ENCODE measurements around the gene MOV10. TPM values are rescaled to one million over a fixed set of nuclear protein-coding genes. Genes with fewer than 3 reads are reported as not detected.

Gene MOV10
- total and polyA plus RNA-seq, 2 donors (not counting 1 experiment from before 2014, with no cell fraction given), result 31.0 to 46.2 TPM

GRCh38 chr1:112666946-112667345 lies 7.5 kb upstream of the MOV10 start:
- no peak for ATAC-seq (ENCODE audit: low read depth)
- Mint-ChIP-seq H3K27ac (peak overlapping the region; percentile 37), H3K27me3 (no peaks in the 10 kb centered on the region), H3K9me3 (ENCODE audit: insufficient read depth) (no peaks in the 10 kb centered on the region), H3K4me1 (peaks cover 9% of the 10 kb centered on the region), H3K4me3 (no peak overlapping the region)
- Histone ChIP-seq H3K4me3 (ENCODE audit: control extremely low read depth in 1 of 5, extremely low read depth in 1 of 5, insufficient read depth in 1 of 5, low read depth in 2 of 5, low read length in 4 of 5) (no peak overlapping the region), H3K27ac (ENCODE audit: low read length in 2 of 2) (peak overlapping the region in 1 of 2 donors; percentile 5), H3K79me2 (ENCODE audit: control insufficient read depth, insufficient read depth, low read length) (no peaks in the 10 kb centered on the region), H3K4me2 (replicated peaks; ENCODE audit: low read depth, low read length, poor library complexity, severe bottlenecking) (no peak overlapping the region), H3K27me3 (replicated peaks in 1 of 4; ENCODE audit: control extremely low read depth in 1 of 4, control insufficient read depth in 3 of 4, insufficient read depth in 4 of 4, low read length in 3 of 4) (no peaks in the 10 kb centered on the region), H3K36me3 (replicated peaks in 1 of 2; ENCODE audit: control extremely low read depth in 1 of 2, control insufficient read depth in 1 of 2, extremely low read depth in 1 of 2, insufficient read depth in 2 of 2, low read length in 1 of 2) (peaks cover 24 to 88% of the 10 kb centered on the region in 2 experiments), H3K9me3 (ENCODE audit: control extremely low read depth in 1 of 3, control insufficient read depth in 2 of 3, insufficient read depth in 1 of 3, low read length in 2 of 3) (no peaks in the 10 kb centered on the region), H3K9ac (ENCODE audit: low read length) (no peak overlapping the region), H3K4me1 (ENCODE audit: control insufficient read depth in 2 of 2, insufficient read depth in 2 of 2, low read length in 2 of 2) (no peaks in the 10 kb centered on the region), H4K20me1 (ENCODE audit: control insufficient read depth, insufficient read depth, low read length, poor library complexity, severe bottlenecking) (no peaks in the 10 kb centered on the region), H2AFZ (ENCODE audit: insufficient read depth, low read depth, low read length, poor library complexity, severe bottlenecking) (no peak overlapping the region)
- no peak for TF ChIP-seq EZH2 (IDR thresholded peaks at IDR 0.05; ENCODE audit: borderline replicate concordance, insufficient read depth, low read depth, low read length, poor library complexity, severe bottlenecking)
- TF ChIP-seq, protein P1, sequence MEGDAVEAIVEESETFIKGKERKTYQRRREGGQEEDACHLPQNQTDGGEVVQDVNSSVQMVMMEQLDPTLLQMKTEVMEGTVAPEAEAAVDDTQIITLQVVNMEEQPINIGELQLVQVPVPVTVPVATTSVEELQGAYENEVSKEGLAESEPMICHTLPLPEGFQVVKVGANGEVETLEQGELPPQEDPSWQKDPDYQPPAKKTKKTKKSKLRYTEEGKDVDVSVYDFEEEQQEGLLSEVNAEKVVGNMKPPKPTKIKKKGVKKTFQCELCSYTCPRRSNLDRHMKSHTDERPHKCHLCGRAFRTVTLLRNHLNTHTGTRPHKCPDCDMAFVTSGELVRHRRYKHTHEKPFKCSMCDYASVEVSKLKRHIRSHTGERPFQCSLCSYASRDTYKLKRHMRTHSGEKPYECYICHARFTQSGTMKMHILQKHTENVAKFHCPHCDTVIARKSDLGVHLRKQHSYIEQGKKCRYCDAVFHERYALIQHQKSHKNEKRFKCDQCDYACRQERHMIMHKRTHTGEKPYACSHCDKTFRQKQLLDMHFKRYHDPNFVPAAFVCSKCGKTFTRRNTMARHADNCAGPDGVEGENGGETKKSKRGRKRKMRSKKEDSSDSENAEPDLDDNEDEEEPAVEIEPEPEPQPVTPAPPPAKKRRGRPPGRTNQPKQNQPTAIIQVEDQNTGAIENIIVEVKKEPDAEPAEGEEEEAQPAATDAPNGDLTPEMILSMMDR (IDR thresholded peaks at IDR 0.05), result no peak
- 60% methylated on average over 1 of the region's 2 CpGs for WGBS (ENCODE audit: insufficient coverage)
- no peak for DNase-seq
- ChIA-PET CTCF (no interaction called here), POLR2A (no interaction called here)
- intact Hi-C loops (cut with micrococcal nuclease), result no loop called here

DNA sequence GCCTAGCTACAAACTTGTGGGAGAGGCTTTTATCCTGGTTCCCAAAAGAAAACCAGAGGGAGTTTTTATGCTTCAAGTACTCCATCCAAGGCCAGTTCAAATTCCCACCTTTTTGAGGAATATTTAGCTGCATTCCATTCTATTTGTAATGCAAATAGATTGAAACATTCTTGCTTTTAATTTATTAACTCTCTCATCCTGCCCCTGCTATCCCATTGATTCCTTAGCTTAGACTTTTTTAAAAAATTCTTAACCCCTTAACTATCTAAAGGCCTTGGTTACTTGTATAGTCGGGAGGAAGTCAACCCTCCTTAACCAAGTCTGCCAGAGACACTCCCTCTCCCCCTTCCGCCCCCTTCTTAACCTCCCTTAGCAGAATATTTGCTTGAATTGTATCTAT lies 2.5 kb upstream of the MOV10 start:
- WGBS (ENCODE audit: insufficient coverage), result no CpG with 5 or more reads among the region's 2 CpGs
- Mint-ChIP-seq H3K9me3 (ENCODE audit: insufficient read depth) (no peaks in the 10 kb centered on the region), H3K4me1 (peaks cover 38% of the 10 kb centered on the region), H3K27me3 (no peaks in the 10 kb centered on the region), H3K4me3 (no peak overlapping the region), H3K27ac (peak overlapping the region; percentile 11)
- intact Hi-C loops (cut with micrococcal nuclease), result loop anchor here (10.0 kb wide), 3 partner anchors 167 to 277 kb away; partner anchors contain the start of genes CTTNBP2NL and WNT2B
- no peak overlapping the region for H3K4me3 ChIP-seq (ENCODE audit: control extremely low read depth in 1 of 5, extremely low read depth in 1 of 5, insufficient read depth in 1 of 5, low read depth in 2 of 5, low read length in 4 of 5)
- no peaks in the 10 kb centered on the region for H3K27me3 ChIP-seq (replicated peaks in 1 of 4; ENCODE audit: control extremely low read depth in 1 of 4, control insufficient read depth in 3 of 4, insufficient read depth in 4 of 4, low read length in 3 of 4)
- DNase-seq (no peak), ATAC-seq (ENCODE audit: low read depth) (no peak)
- H3K9me3 ChIP-seq (ENCODE audit: control extremely low read depth in 1 of 3, control insufficient read depth in 2 of 3, insufficient read depth in 1 of 3, low read length in 2 of 3), result no peaks in the 10 kb centered on the region
- no peak for TF ChIP-seq EZH2 (IDR thresholded peaks at IDR 0.05; ENCODE audit: borderline replicate concordance, insufficient read depth, low read depth, low read length, poor library complexity, severe bottlenecking)
- TF ChIP-seq, protein P1 (IDR thresholded peaks at IDR 0.05), result no peak
- peaks cover 25 to 29% of the 10 kb centered on the region in 2 donors for H3K4me1 ChIP-seq (ENCODE audit: control insufficient read depth in 2 of 2, insufficient read depth in 2 of 2, low read length in 2 of 2)
- H3K79me2 ChIP-seq (ENCODE audit: control insufficient read depth, insufficient read depth, low read length), result peaks cover 10% of the 10 kb centered on the region
- H3K9ac ChIP-seq (ENCODE audit: low read length), result no peak overlapping the region
- H3K27ac ChIP-seq (ENCODE audit: low read length in 2 of 2), result peak overlapping the region in 1 of 2 donors; percentile 40
- H3K36me3 ChIP-seq (replicated peaks in 1 of 2; ENCODE audit: control extremely low read depth in 1 of 2, control insufficient read depth in 1 of 2, extremely low read depth in 1 of 2, insufficient read depth in 2 of 2, low read length in 1 of 2), result peaks cover 7 to 50% of the 10 kb centered on the region in 2 experiments
- H4K20me1 ChIP-seq (ENCODE audit: control insufficient read depth, insufficient read depth, low read length, poor library complexity, severe bottlenecking), result no peaks in the 10 kb centered on the region
- POLR2A ChIA-PET, result no interaction called here
- CTCF ChIA-PET, result interaction anchor here (0.6 to 7.0 kb wide), 6 partner anchors 11 to 396 kb away, joined by 3 to 62 read pairs (median 18); partner anchors contain the start of genes PPM1J and RHOC
- H2AFZ ChIP-seq (ENCODE audit: insufficient read depth, low read depth, low read length, poor library complexity, severe bottlenecking), result no peak overlapping the region
- no peak overlapping the region for H3K4me2 ChIP-seq (replicated peaks; ENCODE audit: low read depth, low read length, poor library complexity, severe bottlenecking)
